GM12878 (cell line): ENCODE results near the gene PAX6. TPM values are rescaled to one million over a fixed set of nuclear protein-coding genes. Genes with fewer than 3 reads are reported as not detected.
A peak's percentile ranks its signal among the peaks of the same experiment; 100 is the strongest.

Source experiments
- ATAC-seq: fragments of 200-7000 bp; cut with Tn5 transposase; 3 replicates; pipeline ENCODE4 v1.9.1; 2020; ENCODE audit warnings: mild to moderate bottlenecking, moderate library complexity
- BruUV-seq: library from RNA; stranded (reverse); fragments of 400-500 nt; replicated peaks from 2 replicates; lab custom pipeline; 2021; lab: Mats Ljungman, UMichigan
- CTCF ChIA-PET: fragments of 300-600 bp; sonication (Branson Sonifier 250); formaldehyde crosslinking; extraction: SDS; loops from one replicate; lab custom pipeline; 2021; ENCODE audit warnings: inconsistent platforms; lab: Yijun Ruan, JAX
- POLR2A ChIA-PET: fragments of 350-600 bp; formaldehyde crosslinking; extraction: SDS; loops from one replicate; lab custom pipeline; 2021; ENCODE audit warnings: inconsistent platforms; lab: Charles Lee
- RAD21 ChIA-PET: fragments of 300-600 bp; sonication (Branson Sonifier 250); formaldehyde crosslinking; loops from one replicate; lab custom pipeline; 2023; ENCODE audit warnings: antibody characterized with exemption; ENCODE audit not compliant: unreplicated experiment; lab: Charles Lee
- SMC1A ChIA-PET: fragments of 300-600 bp; sonication (Branson Sonifier 250); formaldehyde crosslinking; loops from one replicate; lab custom pipeline; 2023; ENCODE audit not compliant: unreplicated experiment, uncharacterized antibody; lab: Charles Lee
- DNase-seq: peaks from one replicate; pipeline ENCODE4 v3.0.0-alpha.2; 2011; ENCODE audit warnings: low read depth, low spot score
- FAIRE-seq: peaks from 3 replicates; lab custom pipeline; 2011; peaks lifted over from hg19 to GRCh38; lab: Jason Lieb, UNC
- H2AFZ ChIP-seq: 2 replicates; pipeline ENCODE4 v1.6.0; 2011; ENCODE audit warnings: low read depth, low read length, control low read depth; ENCODE audit not compliant: control insufficient read depth
- H3K27ac ChIP-seq: 2 replicates; pipeline ENCODE4 v1.5.1; 2011; ENCODE audit warnings: control low read depth; ENCODE audit not compliant: control insufficient read depth, insufficient read depth
- H3K27me3 ChIP-seq, 2 experiments: replicated peaks in 1 of 2; 2 replicates each; pipeline versions ENCODE4 v1.6.0 to v1.6.1; 2011; ENCODE audit warnings: low read length in 1 of 2; ENCODE audit not compliant: control insufficient read depth in 2 of 2, insufficient read depth in 2 of 2
- H3K36me3 ChIP-seq, 2 experiments: 2 replicates each; pipeline ENCODE4 v1.5.1; 2011; ENCODE audit warnings: low read length in 1 of 2; ENCODE audit not compliant: control insufficient read depth in 2 of 2, insufficient read depth in 2 of 2
- H3K4me1 ChIP-seq: 2 replicates; pipeline ENCODE4 v1.6.1; 2011; ENCODE audit warnings: mild to moderate bottlenecking, low read length, moderate library complexity, mixed read lengths; ENCODE audit not compliant: control insufficient read depth, insufficient read depth
- H3K4me2 ChIP-seq: 2 replicates; pipeline ENCODE4 v1.6.0; 2011; ENCODE audit warnings: control low read depth; ENCODE audit not compliant: control insufficient read depth, insufficient read depth
- H3K4me3 ChIP-seq: fragments of 200-600 bp; sonication (generic); 2 replicates; pipeline ENCODE4 v1.5.1; 2016
- H3K79me2 ChIP-seq: 2 replicates; pipeline ENCODE4 v1.6.0; 2011; ENCODE audit warnings: low read length; ENCODE audit not compliant: control insufficient read depth, insufficient read depth
- H3K9ac ChIP-seq: 2 replicates; pipeline ENCODE4 v1.8.0; 2011; ENCODE audit warnings: low read length, control low read depth, mixed read lengths; ENCODE audit not compliant: control insufficient read depth, insufficient read depth
- H3K9me3 ChIP-seq: replicated peaks from 3 replicates; pipeline ENCODE4 v1.5.1; 2011; ENCODE audit warnings: mild to moderate bottlenecking, low read length; ENCODE audit not compliant: control insufficient read depth, insufficient read depth
- H4K20me1 ChIP-seq: 2 replicates; pipeline ENCODE4 v1.6.0; 2011; ENCODE audit not compliant: control insufficient read depth, insufficient read depth
- ATF7 ChIP-seq: fragments of 450-650 bp; IDR thresholded peaks from 2 replicates; pipeline ENCODE4 v1.6.1; 2016; ENCODE audit warnings: low read depth, mild to moderate bottlenecking
- CTCF ChIP-seq, 3 experiments: IDR thresholded peaks in 2 of 3; conservative IDR thresholded peaks in 1 of 3; 2 replicates each; pipeline ENCODE4 v1.5.1; 2011; ENCODE audit warnings: low read depth in 3 of 3, low read length in 3 of 3, mild to moderate bottlenecking in 3 of 3, control low read depth in 2 of 3, moderate library complexity in 2 of 3, inconsistent platforms in 1 of 3, mixed read lengths in 1 of 3; ENCODE audit not compliant: control insufficient read depth in 2 of 3, insufficient read depth in 1 of 3; ENCODE audit errors: extremely low read depth in 1 of 3
- PKNOX1 ChIP-seq: fragments of 450-650 bp; IDR thresholded peaks from 2 replicates; pipeline ENCODE4 v1.6.1; 2016; ENCODE audit warnings: mild to moderate bottlenecking
- SMC3 ChIP-seq: IDR thresholded peaks from 2 replicates; pipeline ENCODE4 v1.6.1; 2011; ENCODE audit warnings: low read length, improper control_type of control experiment, borderline replicate concordance
- WGBS: methylation state at CpG from one replicate; pipeline ENCODE4 v1.1.6; 2016; ENCODE audit warnings: low lambda C conversion rate; ENCODE audit not compliant: insufficient replicate concordance, insufficient coverage; ENCODE audit errors: missing lambda C conversion rate; 5-methylcytosine and 5-hydroxymethylcytosine counted together
- in situ Hi-C: fragments of 300-500 bp; cut with MboI; formaldehyde crosslinking; loops from 9 replicates; pipeline ENCODE4 v1.14.3; 2018; ENCODE audit warnings: mixed read lengths
- intact Hi-C: fragments of 100-400 bp; cut with micrococcal nuclease; formaldehyde crosslinking; loops from one replicate; pipeline ENCODE4 v1.14.2; 2022; ENCODE audit not compliant: unreplicated experiment
- polyA plus RNA-seq, 11 experiments: library from polyadenylated mRNA; depleted of rRNA in 4 of 11; unstranded in 6 of 11; stranded (reverse) in 5 of 11; fragments of >200 nt; fragmentation: Nextera tagmentation in 4 of 11; fragmentation: Illumina TruSeq in 1 of 11; extraction: Ambion mirVana in 4 of 11; extraction: Trizol in 1 of 11; gene quantifications; 1 replicate in 1 of 11; 2 replicates in 10 of 11; pipeline versions ENCODE4 v1.2.1 to v1.2.3, GENCODE V29; 2011 to 2016; ENCODE audit warnings: inconsistent platforms in 2 of 11, missing spikeins in 2 of 11, low read depth in 1 of 11
- total RNA-seq, 4 experiments: library from RNA; depleted of rRNA in 3 of 4; stranded (reverse); fragments of >200 nt in 3 of 4; fragmentation: Illumina TruSeq in 1 of 4; extraction: Trizol in 1 of 4; gene quantifications; 2 replicates each; pipeline versions ENCODE4 v1.2.1 to v1.2.3, GENCODE V29; 2013 to 2021

The PAX6 gene
- total and polyA plus RNA-seq, 10 of the 15 experiments (the other 5 are each of a cell fraction or from before 2014, with no cell fraction given), result 0.06 to 0.26 (median 0.10) TPM; not detected in 3

GRCh38 chr11:31834237-31834636, 23.1 kb upstream of the PAX6 start:
- H3K4me3 ChIP-seq, result no peak overlapping the region
- DNase-seq (no peak), ATAC-seq (no peak), FAIRE-seq (no peak)
- no peaks in the 10 kb centered on the region; a peak in 1 of 4 replicates for H3K27me3 ChIP-seq
- no TSS peak for BruUV-seq
- no peaks in the 10 kb centered on the region for H3K79me2 ChIP-seq
- H3K36me3 ChIP-seq, result no peaks in the 10 kb centered on the region
- ChIA-PET RAD21 (no interaction called here), POLR2A (no interaction called here), CTCF (interaction anchor here (1.3 kb wide), 1 partner anchor 124 kb away, joined by 3 read pairs; no protein-coding TSS in a partner anchor), SMC1A (no interaction called here)
- no peak overlapping the region for H3K4me2 ChIP-seq
- in situ Hi-C loops (no loop called here), intact Hi-C loops (no loop called here)
- 0% methylated on average over 1 of the region's 1 CpG for WGBS
- no peaks in the 10 kb centered on the region for H3K9me3 ChIP-seq
- no peak overlapping the region for H3K9ac ChIP-seq
- H3K4me1 ChIP-seq, result no peaks in the 10 kb centered on the region
- H3K27ac ChIP-seq, result no peak overlapping the region
- TF ChIP-seq PKNOX1 (peak; percentile 63; the same call in 1 of the 2 replicates), CTCF (IDR thresholded peaks at IDR 0.05 in 2 of 3, conservative IDR thresholded peaks at IDR 0.05 in 1 of 3; ENCODE audit: control insufficient read depth in 2 of 3, extremely low read depth in 1 of 3, insufficient read depth in 1 of 3, low read depth in 3 of 3, low read length in 3 of 3) (0 out of 6 replicates have a peak, but pooled peaks of 1 of the 3 experiments have one; percentile 1), ATF7 (no peak), SMC3 (0 out of 2 replicates have a peak, but pooled peaks have one; percentile 22)
- H2AFZ ChIP-seq, result no peak overlapping the region
- H4K20me1 ChIP-seq, result no peaks in the 10 kb centered on the region
